Measurements from ENCODE around the gene MGST2. TPM values are rescaled to one million over a fixed set of nuclear protein-coding genes. Genes with fewer than 3 reads are reported as not detected.

Gene MGST2
- polyA plus RNA-seq, 3 donors: 41.7 to 221 (median 153) TPM

DNA sequence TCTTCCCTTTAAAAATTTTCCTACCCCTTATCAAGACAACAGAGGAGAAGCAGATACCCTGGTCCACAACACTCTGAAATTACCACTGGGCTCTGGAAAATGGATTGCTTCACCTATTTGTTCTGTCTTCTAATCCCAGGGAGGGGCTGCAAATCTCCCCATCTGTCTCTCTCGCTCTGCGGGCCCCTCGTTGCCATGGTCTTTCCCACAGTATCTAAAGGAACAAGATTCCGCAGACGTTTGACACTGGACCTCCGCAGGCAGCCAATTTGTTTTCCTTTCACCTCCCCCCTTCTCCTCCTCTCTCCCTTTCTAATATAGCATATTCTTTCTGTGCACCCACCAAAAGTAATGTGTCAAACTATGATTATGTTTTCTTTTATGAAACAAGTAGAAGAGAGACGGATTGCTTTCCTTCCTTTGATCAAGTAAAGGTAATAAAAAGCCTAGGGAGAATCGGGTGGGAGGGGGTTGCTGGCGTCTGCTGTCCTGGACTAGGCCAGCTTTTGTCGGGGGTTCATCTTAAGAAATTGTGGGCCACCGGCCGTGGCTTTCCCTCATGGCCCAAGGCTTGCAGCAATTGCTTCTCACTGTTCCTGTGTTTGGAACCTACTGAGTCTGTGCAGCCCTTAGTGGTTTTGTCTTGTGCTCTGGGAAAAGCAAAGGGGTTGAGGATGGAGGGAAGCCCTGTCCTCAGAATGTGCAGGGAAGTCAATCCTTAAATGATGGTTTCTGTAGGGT is 81.0 kb downstream of the MGST2 start:
- Mint-ChIP-seq H3K4me3 (no peak overlapping the region), H3K36me3 (peaks cover 7 to 18% of the 10 kb centered on the region in 2 donors), H3K27ac (no peak overlapping the region), H3K9me3 (no peaks in the 10 kb centered on the region), H3K27me3 (ENCODE audit: low read depth in 3 of 3) (peaks cover 0 to 2% (median 0%) of the 10 kb centered on the region in 3 donors), H3K4me1 (peaks cover 47% of the 10 kb centered on the region)
- no peaks in the 10 kb centered on the region for H3K36me3 ChIP-seq (replicated peaks in 1 of 2; ENCODE audit: control insufficient read depth in 1 of 2, insufficient read depth in 2 of 2, low read length in 2 of 2)
- peaks cover 21 to 27% of the 10 kb centered on the region in 2 donors for H3K4me1 ChIP-seq (ENCODE audit: control insufficient read depth in 1 of 2, insufficient read depth in 2 of 2, low read length in 2 of 2)
- no peaks in the 10 kb centered on the region for H3K27me3 ChIP-seq (ENCODE audit: control insufficient read depth in 2 of 2, insufficient read depth in 2 of 2, low read length in 2 of 2)
- no peak overlapping the region for H2AFZ ChIP-seq (ENCODE audit: insufficient read depth, low read depth, low read length, poor library complexity, severe bottlenecking)
- no peak overlapping the region for H3K9ac ChIP-seq (ENCODE audit: insufficient read depth, low read length, poor library complexity, severe bottlenecking)
- H3K9me3 ChIP-seq (replicated peaks in 1 of 2; ENCODE audit: control insufficient read depth in 1 of 2, insufficient read depth in 1 of 2, low read length in 2 of 2): no peaks in the 10 kb centered on the region
- no peaks in the 10 kb centered on the region for H3K79me2 ChIP-seq (ENCODE audit: insufficient read depth, low read length)
- TF ChIP-seq, protein P1, sequence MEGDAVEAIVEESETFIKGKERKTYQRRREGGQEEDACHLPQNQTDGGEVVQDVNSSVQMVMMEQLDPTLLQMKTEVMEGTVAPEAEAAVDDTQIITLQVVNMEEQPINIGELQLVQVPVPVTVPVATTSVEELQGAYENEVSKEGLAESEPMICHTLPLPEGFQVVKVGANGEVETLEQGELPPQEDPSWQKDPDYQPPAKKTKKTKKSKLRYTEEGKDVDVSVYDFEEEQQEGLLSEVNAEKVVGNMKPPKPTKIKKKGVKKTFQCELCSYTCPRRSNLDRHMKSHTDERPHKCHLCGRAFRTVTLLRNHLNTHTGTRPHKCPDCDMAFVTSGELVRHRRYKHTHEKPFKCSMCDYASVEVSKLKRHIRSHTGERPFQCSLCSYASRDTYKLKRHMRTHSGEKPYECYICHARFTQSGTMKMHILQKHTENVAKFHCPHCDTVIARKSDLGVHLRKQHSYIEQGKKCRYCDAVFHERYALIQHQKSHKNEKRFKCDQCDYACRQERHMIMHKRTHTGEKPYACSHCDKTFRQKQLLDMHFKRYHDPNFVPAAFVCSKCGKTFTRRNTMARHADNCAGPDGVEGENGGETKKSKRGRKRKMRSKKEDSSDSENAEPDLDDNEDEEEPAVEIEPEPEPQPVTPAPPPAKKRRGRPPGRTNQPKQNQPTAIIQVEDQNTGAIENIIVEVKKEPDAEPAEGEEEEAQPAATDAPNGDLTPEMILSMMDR (IDR thresholded peaks at IDR 0.05): no peak
- H3K4me2 ChIP-seq (replicated peaks; ENCODE audit: extremely low read depth, low read length, poor library complexity, severe bottlenecking): no peak overlapping the region
- 71% methylated on average over 9 of the region's 12 CpGs for WGBS (ENCODE audit: insufficient coverage)
- H4K20me1 ChIP-seq (ENCODE audit: insufficient read depth, low read length): peaks cover 9% of the 10 kb centered on the region
- H3K4me3 ChIP-seq (replicated peaks in 1 of 3; ENCODE audit: low read depth in 2 of 3, low read length in 3 of 3): no peak overlapping the region
- DNase-seq: no peak
- intact Hi-C loops (cut with micrococcal nuclease): no loop called here
- H3K27ac ChIP-seq (ENCODE audit: low read depth in 1 of 2, low read length in 2 of 2): no peak overlapping the region

DNA sequence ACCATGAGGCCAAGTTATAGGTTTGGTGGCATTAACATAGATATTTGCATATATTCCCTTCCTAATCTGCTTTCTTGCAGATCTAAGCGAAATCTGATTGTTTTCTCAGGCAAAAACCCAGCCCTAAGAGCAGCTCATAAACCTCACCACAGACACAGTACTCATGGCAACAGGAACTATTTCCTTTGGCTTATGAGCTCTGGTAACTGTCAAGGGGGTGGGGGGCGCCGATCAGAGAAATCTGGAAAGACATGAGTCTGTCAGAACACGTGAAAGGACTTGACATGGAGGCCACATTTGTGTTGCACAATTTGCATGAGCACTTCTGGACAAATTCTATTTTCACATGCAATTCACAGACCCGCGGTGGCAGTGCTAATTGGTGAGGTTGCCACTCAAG is 83.7 kb downstream of the MGST2 start:
- peaks cover 0 to 2% (median 0%) of the 10 kb centered on the region in 3 donors for H3K27me3 Mint-ChIP-seq (ENCODE audit: low read depth in 3 of 3)
- H3K4me2 ChIP-seq (replicated peaks; ENCODE audit: extremely low read depth, low read length, poor library complexity, severe bottlenecking): no peak overlapping the region
- H3K9me3 ChIP-seq (replicated peaks in 1 of 2; ENCODE audit: control insufficient read depth in 1 of 2, insufficient read depth in 1 of 2, low read length in 2 of 2): no peaks in the 10 kb centered on the region
- no peak overlapping the region for H3K27ac ChIP-seq (ENCODE audit: low read depth in 1 of 2, low read length in 2 of 2)
- DNase-seq: no peak
- no peak overlapping the region for H3K9ac ChIP-seq (ENCODE audit: insufficient read depth, low read length, poor library complexity, severe bottlenecking)
- no peaks in the 10 kb centered on the region for H3K27me3 ChIP-seq (ENCODE audit: control insufficient read depth in 2 of 2, insufficient read depth in 2 of 2, low read length in 2 of 2)
- H3K9me3 Mint-ChIP-seq: no peaks in the 10 kb centered on the region
- no peaks in the 10 kb centered on the region for H3K36me3 ChIP-seq (replicated peaks in 1 of 2; ENCODE audit: control insufficient read depth in 1 of 2, insufficient read depth in 2 of 2, low read length in 2 of 2)
- H3K36me3 Mint-ChIP-seq: peaks cover 4 to 16% of the 10 kb centered on the region in 2 donors
- H3K4me3 Mint-ChIP-seq: no peak overlapping the region
- H3K79me2 ChIP-seq (ENCODE audit: insufficient read depth, low read length): peaks cover 3% of the 10 kb centered on the region
- no peak overlapping the region for H3K27ac Mint-ChIP-seq
- no peak overlapping the region for H3K4me3 ChIP-seq (replicated peaks in 1 of 3; ENCODE audit: low read depth in 2 of 3, low read length in 3 of 3)
- intact Hi-C loops (cut with micrococcal nuclease): no loop called here
- H2AFZ ChIP-seq (ENCODE audit: insufficient read depth, low read depth, low read length, poor library complexity, severe bottlenecking): no peak overlapping the region
- no CpG with 5 or more reads among the region's 6 CpGs for WGBS (ENCODE audit: insufficient coverage)
- H3K4me1 ChIP-seq (ENCODE audit: control insufficient read depth in 1 of 2, insufficient read depth in 2 of 2, low read length in 2 of 2): peaks cover 5 to 8% of the 10 kb centered on the region in 2 donors
- H3K4me1 Mint-ChIP-seq: peaks cover 27% of the 10 kb centered on the region
- TF ChIP-seq, protein P1 (IDR thresholded peaks at IDR 0.05): no peak
- H4K20me1 ChIP-seq (ENCODE audit: insufficient read depth, low read length): peaks cover 9% of the 10 kb centered on the region

Measured in CD14-positive monocyte (primary cell).